A673 (cell line): ENCODE measurements around the gene RPAP3. TPM values are rescaled to one million over a fixed set of nuclear protein-coding genes. Genes with fewer than 3 reads are reported as not detected.

ENCODE experiments used
- BruUV-seq: library from RNA; stranded (reverse); fragments of 400-500 nt; replicated peaks from 2 replicates; lab custom pipeline; 2021; lab: Mats Ljungman, UMichigan
- CTCF ChIA-PET: fragments of 300-600 bp; sonication (Branson Sonifier 250); formaldehyde crosslinking; loops from one replicate; lab custom pipeline; 2022; ENCODE audit warnings: antibody characterized with exemption; lab: Charles Lee
- POLR2A ChIA-PET: fragments of 300-600 bp; sonication (Branson Sonifier 250); formaldehyde crosslinking; loops from one replicate; lab custom pipeline; 2022; ENCODE audit warnings: antibody characterized with exemption; ENCODE audit not compliant: low non-redundant PET; lab: Charles Lee
- DNase-seq: peaks from one replicate; pipeline ENCODE4 v3.0.0-alpha.2; 2015; ENCODE audit warnings: low spot score
- H3K27ac ChIP-seq: fragments of 200-600 bp; sonication (generic); 2 replicates; pipeline ENCODE4 v1.5.1; 2016; ENCODE audit warnings: mixed run types, low read depth, mild to moderate bottlenecking, mixed read lengths, antibody characterized with exemption, low read length; ENCODE audit not compliant: poor library complexity, severe bottlenecking
- H3K27me3 ChIP-seq: fragments of 200-600 bp; sonication (generic); replicated peaks from 2 replicates; pipeline ENCODE4 v1.6.1; 2017; ENCODE audit warnings: mixed run types, low read depth, mild to moderate bottlenecking, mixed read lengths, antibody characterized with exemption, low read length; ENCODE audit not compliant: insufficient read depth, poor library complexity
- H3K36me3 ChIP-seq: fragments of 200-600 bp; sonication (generic); 2 replicates; pipeline ENCODE4 v1.6.1; 2016; ENCODE audit warnings: mixed run types, mild to moderate bottlenecking, mixed read lengths, antibody characterized with exemption, low read length; ENCODE audit not compliant: insufficient read depth, poor library complexity, severe bottlenecking
- H3K4me1 ChIP-seq: fragments of 200-600 bp; sonication (generic); 2 replicates; pipeline ENCODE4 v1.6.1; 2017; ENCODE audit warnings: mixed run types, mild to moderate bottlenecking, mixed read lengths, antibody characterized with exemption, low read length; ENCODE audit not compliant: insufficient read depth, poor library complexity, severe bottlenecking
- H3K4me3 ChIP-seq: fragments of 200-600 bp; sonication (generic); 2 replicates; pipeline ENCODE4 v1.5.1; 2016; ENCODE audit warnings: low read depth, mixed run types, mild to moderate bottlenecking, mixed read lengths, low read length; ENCODE audit not compliant: poor library complexity, severe bottlenecking
- H3K9me3 ChIP-seq: fragments of 200-600 bp; sonication (generic); 2 replicates; pipeline ENCODE4 v1.6.1; 2016; ENCODE audit warnings: mixed run types, low read depth, mild to moderate bottlenecking, mixed read lengths, antibody characterized with exemption, low read length; ENCODE audit not compliant: poor library complexity, severe bottlenecking
- EZH2 ChIP-seq: fragments of 200-600 bp; sonication (generic); IDR thresholded peaks from 2 replicates; pipeline ENCODE4 v1.6.1; 2017; ENCODE audit warnings: borderline replicate concordance, low read depth, mild to moderate bottlenecking, mixed read lengths, antibody characterized with exemption, low read length; ENCODE audit not compliant: poor library complexity, severe bottlenecking
- intact Hi-C: fragments of 100-400 bp; cut with micrococcal nuclease; formaldehyde crosslinking; loops from one replicate; pipeline ENCODE4 v1.10.0; 2022; ENCODE audit not compliant: unreplicated experiment
- total RNA-seq: library from RNA; stranded (reverse); gene quantifications from 2 replicates; pipeline ENCODE4 v1.2.3, GENCODE V29; 2021
- TF ChIP-seq, protein P1 (sequence below): fragments of 300-800, 200-600 bp; sonication (generic); conservative IDR thresholded peaks from 2 replicates; pipeline ENCODE4 v1.5.1; 2017; ENCODE audit warnings: low read depth, mild to moderate bottlenecking, antibody characterized with exemption, low read length, moderate library complexity, mixed read lengths

Gene RPAP3
- total RNA-seq, 1 experiment from 2014 or later, result 81.1 TPM

DNA sequence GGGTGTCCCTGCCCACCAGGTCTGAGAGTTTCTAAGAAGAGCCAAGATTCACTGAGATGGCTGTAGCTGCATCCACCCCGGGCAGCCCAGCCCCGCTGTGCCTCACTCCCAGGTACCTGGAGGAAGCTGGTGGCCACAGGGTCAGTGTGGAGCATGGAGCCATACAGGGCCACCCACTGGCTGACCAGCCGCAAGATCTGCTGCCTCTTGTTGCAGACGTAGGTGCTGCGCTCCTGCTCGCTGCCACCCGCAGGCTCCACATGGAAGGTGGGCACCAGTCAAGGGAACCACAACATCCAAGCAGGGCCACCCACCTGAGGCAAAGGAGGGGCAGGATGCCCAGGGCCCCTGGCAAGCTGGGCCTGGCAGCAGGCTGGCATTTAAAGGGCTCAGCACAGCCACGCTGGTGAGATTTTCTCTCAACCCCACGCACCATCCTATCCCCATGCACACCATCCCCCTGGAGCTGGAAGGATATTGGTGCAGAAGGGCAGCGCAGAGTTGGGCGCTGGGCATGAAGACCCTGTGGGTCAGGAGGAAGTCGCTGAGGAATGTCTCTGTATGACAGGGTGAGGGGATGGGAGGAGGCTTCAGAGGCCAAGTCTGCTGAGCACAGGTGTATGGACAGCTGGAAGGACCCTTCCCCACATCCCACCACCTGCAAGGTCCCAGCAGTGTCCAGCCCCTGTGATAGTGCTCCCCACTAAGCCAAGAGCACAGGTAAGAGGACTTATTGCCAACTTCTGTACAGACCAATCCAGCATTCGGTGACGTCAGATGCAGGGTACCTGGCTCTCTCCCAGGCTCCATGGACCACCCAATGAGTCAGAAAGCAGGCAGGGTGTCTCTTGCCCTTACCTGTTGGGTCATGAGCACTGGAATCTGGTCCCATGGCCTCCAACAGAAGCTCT lies 42.0 kb upstream of the RPAP3 start:
- POLR2A ChIA-PET, result no interaction called here
- Histone ChIP-seq H3K27me3 (no peaks in the 10 kb centered on the region), H3K4me3 (no peak overlapping the region), H3K4me1 (peaks cover 8% of the 10 kb centered on the region), H3K9me3 (no peaks in the 10 kb centered on the region), H3K36me3 (no peaks in the 10 kb centered on the region), H3K27ac (no peak overlapping the region)
- no peak for DNase-seq
- CTCF ChIA-PET, result no interaction called here
- BruUV-seq, result no TSS peak
- no peak for TF ChIP-seq EZH2
- TF ChIP-seq, protein P1, sequence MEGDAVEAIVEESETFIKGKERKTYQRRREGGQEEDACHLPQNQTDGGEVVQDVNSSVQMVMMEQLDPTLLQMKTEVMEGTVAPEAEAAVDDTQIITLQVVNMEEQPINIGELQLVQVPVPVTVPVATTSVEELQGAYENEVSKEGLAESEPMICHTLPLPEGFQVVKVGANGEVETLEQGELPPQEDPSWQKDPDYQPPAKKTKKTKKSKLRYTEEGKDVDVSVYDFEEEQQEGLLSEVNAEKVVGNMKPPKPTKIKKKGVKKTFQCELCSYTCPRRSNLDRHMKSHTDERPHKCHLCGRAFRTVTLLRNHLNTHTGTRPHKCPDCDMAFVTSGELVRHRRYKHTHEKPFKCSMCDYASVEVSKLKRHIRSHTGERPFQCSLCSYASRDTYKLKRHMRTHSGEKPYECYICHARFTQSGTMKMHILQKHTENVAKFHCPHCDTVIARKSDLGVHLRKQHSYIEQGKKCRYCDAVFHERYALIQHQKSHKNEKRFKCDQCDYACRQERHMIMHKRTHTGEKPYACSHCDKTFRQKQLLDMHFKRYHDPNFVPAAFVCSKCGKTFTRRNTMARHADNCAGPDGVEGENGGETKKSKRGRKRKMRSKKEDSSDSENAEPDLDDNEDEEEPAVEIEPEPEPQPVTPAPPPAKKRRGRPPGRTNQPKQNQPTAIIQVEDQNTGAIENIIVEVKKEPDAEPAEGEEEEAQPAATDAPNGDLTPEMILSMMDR, result no peak
- intact Hi-C loops, result no loop called here

DNA sequence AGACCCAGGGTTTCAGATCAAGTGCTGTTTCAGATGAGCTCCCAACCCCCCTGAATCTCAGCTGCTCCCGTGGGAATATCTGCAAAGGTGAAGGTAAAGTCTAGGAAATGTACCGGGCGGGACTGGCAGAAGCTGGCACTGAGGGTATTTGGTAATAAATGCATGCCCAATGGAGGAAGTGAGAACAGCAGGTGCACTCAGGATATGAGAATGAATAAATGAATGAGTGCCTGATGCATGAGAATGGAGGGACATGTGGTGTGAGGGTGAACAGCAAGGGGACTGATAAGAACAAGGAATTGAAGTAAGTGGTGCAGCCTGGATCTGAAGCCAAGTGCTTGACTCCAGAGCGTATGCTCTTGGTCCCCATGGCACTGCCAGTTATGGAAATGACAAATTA lies 41.3 kb upstream of the RPAP3 start:
- POLR2A ChIA-PET, result no interaction called here
- no peaks in the 10 kb centered on the region for H3K27me3 ChIP-seq
- peaks cover 8% of the 10 kb centered on the region for H3K4me1 ChIP-seq
- CTCF ChIA-PET, result no interaction called here
- intact Hi-C loops, result no loop called here
- BruUV-seq, result no TSS peak
- no peaks in the 10 kb centered on the region for H3K36me3 ChIP-seq
- H3K4me3 ChIP-seq, result no peak overlapping the region
- no peak for TF ChIP-seq EZH2
- TF ChIP-seq, protein P1, result no peak
- no peaks in the 10 kb centered on the region for H3K9me3 ChIP-seq
- H3K27ac ChIP-seq, result no peak overlapping the region
- peak; percentile 25 for DNase-seq

DNA sequence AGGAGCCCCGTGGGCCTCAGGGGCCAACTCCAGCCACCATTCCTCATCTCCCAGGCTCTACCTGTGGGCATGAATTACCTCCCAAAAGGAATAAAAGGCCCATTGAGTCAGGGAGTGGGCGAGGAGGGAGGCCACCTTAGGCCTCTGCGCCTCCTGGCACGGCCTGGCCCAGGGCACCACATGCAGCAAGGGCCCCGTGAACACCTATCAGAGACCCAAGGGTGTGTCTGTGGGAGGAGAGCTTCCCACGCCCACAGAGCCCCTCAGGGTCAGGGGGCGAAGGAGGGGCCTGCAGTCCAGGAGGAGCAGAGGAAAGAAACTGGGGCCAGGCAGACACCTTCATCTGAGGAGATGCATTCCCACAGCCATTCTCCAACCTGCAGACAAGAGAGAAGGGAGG lies 40.7 kb upstream of the RPAP3 start:
- H3K36me3 ChIP-seq, result no peaks in the 10 kb centered on the region
- CTCF ChIA-PET, result no interaction called here

More for the DNA sequence above, 40.7 kb upstream of the RPAP3 start:
- intact Hi-C loops, result no loop called here
- no TSS peak for BruUV-seq
- no peak for DNase-seq
- Histone ChIP-seq H3K27me3 (no peaks in the 10 kb centered on the region), H3K4me1 (peaks cover 14% of the 10 kb centered on the region), H3K9me3 (no peaks in the 10 kb centered on the region), H3K27ac (peak overlapping the region; percentile 13), H3K4me3 (no peak overlapping the region)
- TF ChIP-seq, protein P1, result no peak
- TF ChIP-seq EZH2, result no peak
- POLR2A ChIA-PET, result no interaction called here
